GM18499 (cell line): ENCODE measurements around the gene EIF4E2.
A peak's percentile ranks its signal among the peaks of the same experiment; 100 is the strongest.

ENCODE experiments used
- ATAC-seq: cut with Tn5 transposase; IDR thresholded peaks from one replicate; pipeline ENCODE4 v1.9.1; 2021; ENCODE audit warnings: moderate number of reproducible peaks; ENCODE audit not compliant: insufficient read depth, unreplicated experiment

EIF4E2 gene, protein sequence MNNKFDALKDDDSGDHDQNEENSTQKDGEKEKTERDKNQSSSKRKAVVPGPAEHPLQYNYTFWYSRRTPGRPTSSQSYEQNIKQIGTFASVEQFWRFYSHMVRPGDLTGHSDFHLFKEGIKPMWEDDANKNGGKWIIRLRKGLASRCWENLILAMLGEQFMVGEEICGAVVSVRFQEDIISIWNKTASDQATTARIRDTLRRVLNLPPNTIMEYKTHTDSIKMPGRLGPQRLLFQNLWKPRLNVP

DNA sequence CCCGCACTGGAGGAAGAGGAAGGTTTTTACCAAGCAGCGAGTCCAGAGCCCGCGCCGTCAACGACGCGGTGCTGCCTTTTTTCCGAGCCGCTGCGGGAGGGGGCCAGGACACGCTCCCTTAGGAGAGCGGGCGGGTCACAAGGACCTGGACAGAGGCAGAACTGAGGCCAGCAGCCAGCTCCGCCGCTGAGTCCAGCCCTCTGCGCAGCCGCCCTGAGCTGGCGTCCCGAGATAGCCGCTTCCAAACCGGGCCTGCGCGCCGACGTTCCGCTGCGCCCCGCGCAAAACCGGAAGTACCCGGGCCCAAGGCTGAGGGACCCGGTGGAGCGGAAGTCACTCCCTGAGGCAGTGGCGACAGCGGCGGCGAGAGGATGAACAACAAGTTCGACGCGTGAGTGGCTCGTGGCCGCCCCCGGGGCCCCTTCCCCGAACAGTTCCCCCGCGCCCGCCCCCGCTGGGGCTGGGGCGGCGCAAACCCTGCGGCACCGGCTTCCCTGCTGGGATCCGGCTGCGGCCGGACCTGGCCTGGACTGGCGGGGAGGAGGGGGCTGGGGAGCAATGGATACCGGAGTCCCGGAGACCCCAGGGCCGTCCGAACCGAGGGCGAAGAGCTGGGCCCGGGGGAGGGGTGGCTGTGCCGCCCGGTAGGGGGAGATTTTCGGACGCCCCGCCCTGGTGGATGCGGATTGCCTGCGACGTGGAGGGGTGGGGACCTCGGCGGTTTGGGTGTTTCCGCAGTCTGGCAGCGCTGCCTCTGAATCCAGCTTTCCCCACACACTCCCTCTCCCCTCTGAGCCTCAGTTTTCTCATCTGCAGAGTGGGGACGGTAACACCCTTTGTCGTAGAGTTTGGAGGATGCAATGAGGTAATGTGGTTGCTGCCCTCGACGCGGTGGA lies at the start of gene EIF4E2, which contains the start of gene TIGD1:
EIF4E2 (plus strand) TSS at position 336 of the 896 bp plus-strand sequence; CDS start at position 372, 36 bp downstream.
TIGD1 (minus strand) TSS at position 204 of the 896 bp plus-strand sequence. CDS start 675 bp downstream, outside the sequence.
- ATAC-seq, result peak; percentile 68

GRCh38 chr2:232501331-232501771 lies 49.1 kb upstream of the EIF4E2 start:
- no peak for ATAC-seq

DNA sequence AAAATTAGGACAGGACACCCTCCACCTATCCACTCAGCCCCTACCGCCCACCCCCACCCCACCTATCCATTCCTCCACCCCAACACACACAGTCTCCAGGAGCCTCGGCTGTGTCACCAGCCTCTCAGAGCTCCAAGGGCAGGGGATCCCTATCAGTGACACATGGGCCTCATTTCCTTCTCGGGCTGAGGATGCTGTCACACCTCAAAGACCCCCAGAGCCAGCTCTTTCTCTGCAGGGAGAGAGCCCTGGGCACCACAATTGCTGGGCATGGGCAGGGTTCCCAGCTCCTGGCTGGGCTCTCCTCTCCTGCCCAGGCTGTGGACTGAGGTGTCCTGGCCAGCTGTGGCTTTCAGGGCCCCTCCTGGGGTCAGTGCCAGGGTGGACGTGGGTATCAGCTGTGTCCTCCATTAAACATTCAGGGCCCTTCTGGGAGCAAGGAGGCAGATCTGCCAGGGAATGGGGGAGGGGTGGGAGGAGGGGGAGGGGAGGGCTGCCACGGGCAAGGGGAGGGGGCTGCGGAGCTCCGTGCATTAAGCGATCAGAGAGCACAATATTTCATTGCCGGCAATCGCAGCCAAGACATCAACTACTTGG lies 48.6 kb upstream of the EIF4E2 start:
- ATAC-seq, result no peak

DNA sequence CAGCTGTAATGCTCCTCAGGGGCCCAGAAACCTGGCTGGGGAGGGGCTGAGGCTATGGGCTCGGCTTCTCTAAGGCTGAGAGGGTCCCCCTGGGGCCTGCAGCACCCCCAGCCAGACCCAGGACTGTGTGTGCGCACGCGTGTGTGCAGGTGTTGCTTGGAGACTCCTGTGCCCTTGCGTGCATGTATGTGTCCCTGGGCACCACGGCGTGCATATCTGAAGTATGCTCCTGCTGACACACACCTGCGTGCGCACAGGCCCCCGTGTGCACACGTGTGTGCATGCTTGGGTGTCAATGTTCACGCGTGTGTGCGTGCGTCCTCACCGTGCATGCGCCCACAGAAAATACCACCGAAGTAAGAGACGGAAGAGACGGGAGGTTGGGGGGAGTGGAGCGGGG lies 48.0 kb upstream of the EIF4E2 start:
- ATAC-seq, result no peak

GRCh38 chr2:232502911-232503808 lies 47.3 kb upstream of the EIF4E2 start:
- ATAC-seq, result no peak

GRCh38 chr2:232503809-232504323 lies 46.6 kb upstream of the EIF4E2 start:
- no peak for ATAC-seq

DNA sequence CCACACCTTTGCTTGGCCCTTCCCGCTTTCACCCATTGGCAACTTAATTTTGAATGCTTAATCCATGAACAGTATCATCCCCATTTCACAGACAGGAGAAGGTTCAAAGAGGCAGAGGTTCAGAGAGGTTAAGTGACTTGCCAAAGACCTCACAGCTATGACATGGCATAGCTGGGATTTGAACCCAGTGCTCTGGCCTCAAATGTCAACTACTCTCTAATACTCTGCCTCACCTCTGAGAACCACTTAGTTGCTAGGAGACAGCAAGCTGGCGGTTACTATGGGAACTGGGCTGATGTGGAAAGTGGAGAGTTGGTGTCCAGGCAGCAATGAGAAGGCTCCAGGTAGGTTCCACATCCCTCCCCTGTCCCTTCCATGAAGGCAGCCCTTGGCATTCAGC lies 46.1 kb upstream of the EIF4E2 start:
- ATAC-seq, result no peak

DNA sequence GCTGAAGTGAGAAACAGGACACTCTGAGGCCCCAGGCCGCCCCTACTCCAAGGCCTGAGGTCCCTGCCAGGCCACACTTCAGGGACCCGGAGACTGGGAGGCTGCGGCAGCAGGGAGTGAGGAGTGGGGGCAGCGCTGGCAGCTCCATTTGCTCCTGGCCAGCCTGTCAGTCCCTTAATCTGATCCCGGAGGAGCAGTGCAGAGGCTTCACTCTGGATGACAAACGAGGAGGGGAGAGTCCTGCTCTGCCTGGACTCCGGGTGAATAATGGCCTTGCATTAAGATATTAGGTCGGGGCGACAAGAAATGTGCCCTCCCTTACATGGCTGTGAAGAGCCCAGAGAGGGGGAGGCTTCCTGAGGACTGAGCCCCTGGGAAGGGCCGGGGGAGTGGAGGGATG lies 44.6 kb upstream of the EIF4E2 start:
- no peak for ATAC-seq

DNA sequence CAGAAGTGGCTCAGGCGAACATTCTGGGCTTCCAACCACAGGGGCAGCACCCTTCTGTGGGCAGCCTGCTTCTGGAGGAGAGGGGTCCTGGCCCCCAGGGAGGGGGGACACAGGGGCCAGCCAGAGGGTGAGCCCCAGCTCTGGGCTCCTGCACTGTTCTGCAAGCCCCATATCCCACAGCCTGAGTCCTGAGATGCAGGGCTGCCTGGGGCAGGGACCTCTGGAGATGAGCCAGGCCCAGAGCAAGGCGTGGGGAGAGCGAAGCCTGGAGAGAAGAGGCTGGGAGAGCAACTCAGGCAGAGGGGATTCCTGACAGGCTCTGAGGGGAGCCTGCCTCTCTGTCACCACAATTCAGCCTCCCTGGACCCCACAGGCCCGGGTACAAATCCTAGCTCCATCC lies 43.8 kb upstream of the EIF4E2 start:
- no peak for ATAC-seq

GRCh38 chr2:232508251-232508650 lies 42.2 kb upstream of the EIF4E2 start:
- no peak for ATAC-seq

- ATAC-seq, result no peak
Measured at GRCh38 chr2:232511336-232511890, 39.1 kb upstream of the EIF4E2 start.

DNA sequence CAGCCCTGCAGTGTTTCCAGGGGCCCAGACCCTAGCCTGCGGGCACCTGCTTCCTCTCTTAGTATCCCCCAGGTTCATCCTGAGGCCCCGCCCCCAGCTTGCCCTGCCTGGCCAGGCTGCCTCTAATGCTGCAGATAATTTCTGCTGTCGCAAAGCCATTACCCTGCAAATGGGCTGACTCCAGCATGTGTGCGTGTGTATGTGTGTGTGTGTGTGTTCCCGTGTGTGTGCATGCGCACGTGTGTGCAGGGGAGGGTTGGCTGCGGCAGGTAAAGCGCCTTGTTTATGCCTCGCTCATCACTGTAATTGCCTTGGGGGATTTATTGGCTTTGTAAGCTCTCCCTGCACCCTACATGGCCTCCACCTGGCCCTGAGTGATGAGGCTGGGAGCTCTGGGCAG lies 37.9 kb upstream of the EIF4E2 start:
- no peak for ATAC-seq

GRCh38 chr2:232513353-232513752 lies 37.1 kb upstream of the EIF4E2 start:
- no peak for ATAC-seq

GRCh38 chr2:232515639-232516038 lies 34.9 kb upstream of the EIF4E2 start:
- ATAC-seq, result no peak

- no peak for ATAC-seq
Measured at GRCh38 chr2:232516551-232516950, 33.9 kb upstream of the EIF4E2 start.

GRCh38 chr2:232518844-232519243 lies 31.6 kb upstream of the EIF4E2 start:
- no peak for ATAC-seq

GRCh38 chr2:232519581-232520438 lies 30.7 kb upstream of the EIF4E2 start, which contains the start of gene PRSS56:
PRSS56 (plus strand) TSS chr2:232520388; CDS start chr2:232520599, 211 bp downstream.
- ATAC-seq, result no peak

- ATAC-seq, result no peak
Measured at GRCh38 chr2:232520489-232520888, 30.0 kb upstream of the EIF4E2 start.
